Activated CD8-positive, alpha-beta T cell treated with anti-CD3 and anti-CD28 coated beads for 36 hours (primary cell): ENCODE measurements around the gene KHNYN. TPM values are rescaled to one million over a fixed set of nuclear protein-coding genes. Genes with fewer than 3 reads are reported as not detected.
"Not testable (repeated sequence)": the region's sequence is repeated elsewhere in the genome, so short reads cannot be mapped to it uniquely, and the experiment has no call there.

Source experiments
- ATAC-seq: fragments of 200-7000 bp; cut with Tn5 transposase; one replicate; pipeline ENCODE4 v1.10.0; 2021; ENCODE audit warnings: mild to moderate bottlenecking, moderate library complexity
- CTCF ChIA-PET: fragments of 350-600 bp; sonication (Branson Sonifier 250); formaldehyde crosslinking; loops from one replicate; lab custom pipeline; 2021; ENCODE audit warnings: antibody characterized with exemption; lab: Charles Lee
- POLR2A ChIA-PET: fragments of 350-600 bp; sonication (Branson Sonifier 250); formaldehyde crosslinking; loops from one replicate; lab custom pipeline; 2021; ENCODE audit warnings: antibody characterized with exemption; lab: Charles Lee
- DNase-seq: peaks from one replicate; pipeline ENCODE4 v3.0.0-alpha.2; 2020
- H3K27ac Mint-ChIP-seq: one replicate; pipeline ENCODE4 v1.8.0; 2021; ENCODE audit warnings: mild to moderate bottlenecking, mixed read lengths
- H3K27me3 Mint-ChIP-seq: one replicate; pipeline ENCODE4 v1.8.0; 2021; ENCODE audit warnings: mixed read lengths
- H3K36me3 Mint-ChIP-seq: one replicate; pipeline ENCODE4 v1.8.0; 2021; ENCODE audit warnings: low read depth, mixed read lengths
- H3K4me1 Mint-ChIP-seq: one replicate; pipeline ENCODE4 v1.8.0; 2021; ENCODE audit warnings: low read depth, mixed read lengths
- H3K4me3 Mint-ChIP-seq: one replicate; pipeline ENCODE4 v1.8.0; 2021; ENCODE audit warnings: mild to moderate bottlenecking, moderate library complexity, mixed read lengths
- H3K9me3 Mint-ChIP-seq: one replicate; pipeline ENCODE4 v1.8.0; 2021; ENCODE audit warnings: mixed read lengths
- intact Hi-C: fragments of 100-400 bp; cut with micrococcal nuclease; formaldehyde crosslinking; loops from one replicate; pipeline ENCODE4 v1.10.0; 2022
- total RNA-seq, 2 experiments: library from RNA; stranded (reverse); gene quantifications; one replicate each; pipeline ENCODE4 v1.2.3, GENCODE V29; 2021
- TF ChIP-seq, protein P1 (sequence below): fragments of 200-600 bp; IDR thresholded peaks from one replicate; pipeline ENCODE4 v1.8.0; 2022; ENCODE audit warnings: antibody characterized with exemption, mild to moderate bottlenecking

Gene KHNYN
- total RNA-seq, 2 experiments from 2014 or later = 47.5 to 51.7 TPM

GRCh38 chr14:24385524-24385923 is 44.2 kb upstream of the KHNYN start:
- intact Hi-C loops = no loop called here
- POLR2A ChIA-PET = no interaction called here
- Mint-ChIP-seq H3K4me1 (no peaks in the 10 kb centered on the region), H3K27ac (no peak overlapping the region), H3K27me3 (peaks cover 5% of the 10 kb centered on the region), H3K4me3 (no peak overlapping the region), H3K9me3 (no peaks in the 10 kb centered on the region), H3K36me3 (no peaks in the 10 kb centered on the region)
- CTCF ChIA-PET = interaction anchor here (0.9 to 1.2 kb wide), 2 partner anchors 35 to 52 kb away, joined by 3 to 4 read pairs; no protein-coding TSS in a partner anchor
- ATAC-seq (no peak), DNase-seq (no peak)
- TF ChIP-seq, protein P1, sequence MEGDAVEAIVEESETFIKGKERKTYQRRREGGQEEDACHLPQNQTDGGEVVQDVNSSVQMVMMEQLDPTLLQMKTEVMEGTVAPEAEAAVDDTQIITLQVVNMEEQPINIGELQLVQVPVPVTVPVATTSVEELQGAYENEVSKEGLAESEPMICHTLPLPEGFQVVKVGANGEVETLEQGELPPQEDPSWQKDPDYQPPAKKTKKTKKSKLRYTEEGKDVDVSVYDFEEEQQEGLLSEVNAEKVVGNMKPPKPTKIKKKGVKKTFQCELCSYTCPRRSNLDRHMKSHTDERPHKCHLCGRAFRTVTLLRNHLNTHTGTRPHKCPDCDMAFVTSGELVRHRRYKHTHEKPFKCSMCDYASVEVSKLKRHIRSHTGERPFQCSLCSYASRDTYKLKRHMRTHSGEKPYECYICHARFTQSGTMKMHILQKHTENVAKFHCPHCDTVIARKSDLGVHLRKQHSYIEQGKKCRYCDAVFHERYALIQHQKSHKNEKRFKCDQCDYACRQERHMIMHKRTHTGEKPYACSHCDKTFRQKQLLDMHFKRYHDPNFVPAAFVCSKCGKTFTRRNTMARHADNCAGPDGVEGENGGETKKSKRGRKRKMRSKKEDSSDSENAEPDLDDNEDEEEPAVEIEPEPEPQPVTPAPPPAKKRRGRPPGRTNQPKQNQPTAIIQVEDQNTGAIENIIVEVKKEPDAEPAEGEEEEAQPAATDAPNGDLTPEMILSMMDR = no peak

DNA sequence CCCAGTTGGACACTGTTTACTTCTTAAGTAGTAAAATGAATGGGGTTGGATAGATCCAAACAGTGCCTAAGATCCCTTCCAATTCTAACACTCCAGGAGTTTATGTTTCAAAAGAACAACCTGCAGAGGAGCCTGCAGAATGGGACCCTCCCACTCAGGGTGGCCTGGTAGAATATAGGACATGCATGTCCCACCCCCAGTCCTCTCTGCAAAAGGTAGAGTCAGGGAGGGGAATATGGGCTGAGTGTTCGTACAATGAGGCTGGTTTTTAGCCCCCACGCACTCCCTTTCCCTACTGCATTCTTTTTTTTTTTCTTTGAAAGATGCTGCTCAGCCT is 42.8 kb upstream of the KHNYN start:
- H3K9me3 Mint-ChIP-seq = no peaks in the 10 kb centered on the region
- CTCF ChIA-PET = interaction anchor here (0.8 to 1.3 kb wide), 2 partner anchors 23 to 54 kb away, joined by 3 to 8 read pairs; no protein-coding TSS in a partner anchor
- H3K27ac Mint-ChIP-seq = no peak overlapping the region
- ATAC-seq (no peak), DNase-seq (no peak)
- intact Hi-C loops = no loop called here
- no peaks in the 10 kb centered on the region for H3K36me3 Mint-ChIP-seq
- no peak overlapping the region for H3K4me3 Mint-ChIP-seq
- H3K27me3 Mint-ChIP-seq = peaks cover 10% of the 10 kb centered on the region
- TF ChIP-seq, protein P1 = no peak
- POLR2A ChIA-PET = no interaction called here
- H3K4me1 Mint-ChIP-seq = no peaks in the 10 kb centered on the region

- H3K36me3 Mint-ChIP-seq, H3K9me3 Mint-ChIP-seq, H3K27ac Mint-ChIP-seq, DNase-seq, H3K4me3 Mint-ChIP-seq, H3K4me1 Mint-ChIP-seq, intact Hi-C loops, POLR2A ChIA-PET, ATAC-seq: not testable (repeated sequence)
- peaks cover 14% of the 10 kb centered on the region for H3K27me3 Mint-ChIP-seq
- CTCF ChIA-PET = interaction anchor here (1.4 kb wide), 1 partner anchor 54 kb away, joined by 4 read pairs; no protein-coding TSS in a partner anchor
Observed at GRCh38 chr14:24387579-24387978, 42.2 kb upstream of the KHNYN start.

- Mint-ChIP-seq H3K27ac (no peak overlapping the region), H3K36me3 (no peaks in the 10 kb centered on the region), H3K4me3 (no peak overlapping the region), H3K4me1 (no peaks in the 10 kb centered on the region), H3K9me3 (no peaks in the 10 kb centered on the region), H3K27me3 (peaks cover 14% of the 10 kb centered on the region)
- ChIA-PET POLR2A (interaction anchor here (0.9 kb wide), 1 partner anchor 15 kb away, joined by 3 read pairs; no protein-coding TSS in a partner anchor), CTCF (interaction anchor here (0.7 to 1.4 kb wide), 2 partner anchors 43 to 55 kb away, joined by 3 to 4 read pairs; no protein-coding TSS in a partner anchor)
- ATAC-seq (no peak), DNase-seq (no peak)
- TF ChIP-seq, protein P1 = no peak
- intact Hi-C loops = no loop called here
Observed at GRCh38 chr14:24388474-24389179, 41.1 kb upstream of the KHNYN start.

GRCh38 chr14:24389226-24389848 is 40.4 kb upstream of the KHNYN start:
- H3K9me3 Mint-ChIP-seq = no peaks in the 10 kb centered on the region
- POLR2A ChIA-PET = no interaction called here
- intact Hi-C loops = no loop called here
- no peak overlapping the region for H3K27ac Mint-ChIP-seq
- H3K4me1 Mint-ChIP-seq = no peaks in the 10 kb centered on the region
- ATAC-seq (no peak), DNase-seq (no peak)
- TF ChIP-seq, protein P1 = no peak
- CTCF ChIA-PET = interaction anchor here (1.4 kb wide), 1 partner anchor 56 kb away, joined by 4 read pairs; no protein-coding TSS in a partner anchor
- H3K4me3 Mint-ChIP-seq = no peak overlapping the region
- peaks cover 12% of the 10 kb centered on the region for H3K27me3 Mint-ChIP-seq
- no peaks in the 10 kb centered on the region for H3K36me3 Mint-ChIP-seq
